Psoas muscle (tissue), 8 donors: ENCODE results near the gene SEC14L6. TPM values are rescaled to one million over a fixed set of nuclear protein-coding genes. Genes with fewer than 3 reads are reported as not detected.

Source experiments
- ATAC-seq, 4 donors: fragments of 200-7000 bp; cut with Tn5 transposase; one replicate each; pipeline ENCODE4 v1.9.1; 2020; ENCODE audit warnings: moderate library complexity in 3 of 4, mild to moderate bottlenecking in 2 of 4
- DNase-seq, 2 donors: peaks; one replicate each; pipeline ENCODE4 v3.0.0-alpha.2; 2020
- H3K27ac ChIP-seq: fragments of 200-600 bp; one replicate; pipeline ENCODE4 v1.8.0; 2022
- H3K27me3 ChIP-seq, 3 donors: fragments of 200-600 bp in 1 of 3; one replicate each; pipeline versions ENCODE4 v1.6.1 to v1.8.0; 2013 to 2022; ENCODE audit warnings: low read length in 2 of 3, mild to moderate bottlenecking in 2 of 3, moderate library complexity in 1 of 3; ENCODE audit not compliant: insufficient read depth in 3 of 3
- H3K36me3 ChIP-seq, 2 donors: fragments of 200-600 bp in 1 of 2; one replicate each; pipeline versions ENCODE4 v1.6.1 to v1.8.0; 2013 to 2022; ENCODE audit warnings: low read depth in 1 of 2, mild to moderate bottlenecking in 1 of 2, moderate library complexity in 1 of 2; ENCODE audit not compliant: insufficient read depth in 1 of 2
- H3K4me1 ChIP-seq: fragments of 200-600 bp; one replicate; pipeline ENCODE4 v1.8.0; 2022
- H3K4me3 ChIP-seq: fragments of 200-600 bp; one replicate; pipeline ENCODE4 v1.8.0; 2022; ENCODE audit warnings: mild to moderate bottlenecking
- H3K9me3 ChIP-seq: fragments of 200-600 bp; one replicate; pipeline ENCODE4 v1.8.0; 2022
- WGBS, 3 donors: extraction: QIAGEN DNeasy Blood & Tissue Kit; methylation state at CpG; one replicate each; pipeline versions ENCODE4 v1.1.6 to v1.1.7; 2013; 5-methylcytosine and 5-hydroxymethylcytosine counted together
- intact Hi-C, 2 donors: fragments of 100-400 bp; cut with DNase I; formaldehyde crosslinking; loops; one replicate each; pipeline versions ENCODE4 v1.11.0 to v1.14.2; 2022
- polyA plus RNA-seq, 3 donors: library from polyadenylated mRNA; stranded (reverse); fragments of 200-250 nt; gene quantifications; one replicate each; pipeline ENCODE4 v1.2.3, GENCODE V29; 2013
- total RNA-seq, 4 donors: library from RNA; stranded (reverse); fragmentation: NEBNext Ultra II Directional in 2 of 4; extraction: Animal tissue kit (Norgen Biotek cat#: 25700) in 2 of 4; gene quantifications; one replicate each; pipeline versions ENCODE4 v1.2.1 to v1.2.4, GENCODE V29; 2021 to 2023
- TF ChIP-seq, protein P1 (sequence below): fragments of 200-600 bp; IDR thresholded peaks from one replicate; pipeline ENCODE4 v1.8.0; 2022; ENCODE audit warnings: antibody characterized with exemption
- donor health status: healthy with polysubstance abuse.
- donor health status: DM: no; HTN: no; CAD: no; lungs with moderate emphysema.
- donor health status: Bipolar disorder and iron deficiency.
- donor health status: healthy.
- donor health status: DM: yes; HTN: yes; CAD: no.
- donor health status: DM: no; HTN: no; CAD: no.
- donor health status: DM: no; HTN: no; CAD: no.
- donor health status: DM: yes; HTN: yes; CAD: no.

SEC14L6 gene
- total and polyA plus RNA-seq, 7 donors, result not detected

DNA sequence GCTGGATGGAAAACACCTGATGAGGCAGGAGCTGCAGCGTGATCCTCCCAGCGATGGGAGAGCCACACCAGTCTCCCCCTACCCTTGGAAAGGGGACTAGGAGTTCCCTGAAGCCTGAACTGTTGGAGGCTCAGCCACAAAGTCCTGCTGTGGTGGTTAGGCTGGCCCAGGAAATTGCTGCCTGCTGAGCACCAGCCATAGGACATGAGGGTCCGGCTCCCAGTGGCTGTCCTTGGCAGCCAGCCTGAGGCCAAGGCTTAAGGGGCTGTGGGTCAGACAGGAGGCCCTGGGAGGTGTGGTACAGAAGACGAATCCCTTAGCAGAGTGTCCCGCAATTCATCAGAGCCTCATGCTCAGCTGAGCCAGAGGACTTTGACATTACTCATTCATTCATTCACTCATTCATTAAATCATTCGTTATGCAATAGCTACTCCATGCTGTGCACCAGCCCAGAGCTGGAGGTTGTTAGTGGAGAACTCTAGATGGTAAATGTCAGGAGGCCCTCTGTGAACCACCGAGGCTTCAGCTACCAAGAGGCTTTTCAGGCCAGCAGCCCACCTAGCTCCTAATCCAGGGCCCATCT is 26.6 kb downstream of the SEC14L6 start:
- ATAC-seq (no peak), DNase-seq (no peak)
- WGBS, 3 donors, result 77 to 80% (median 78%) methylated on average over 7 of the region's 7 CpGs
- no peaks in the 10 kb centered on the region for H3K27me3 ChIP-seq
- no peaks in the 10 kb centered on the region for H3K36me3 ChIP-seq
- H3K9me3 ChIP-seq, result no peaks in the 10 kb centered on the region
- intact Hi-C loops, result loop anchor here in 1 of 2 donors (10.0 kb wide), 1 partner anchor 55 kb away; the partner anchor contains the start of gene GAL3ST1
- TF ChIP-seq, protein P1, sequence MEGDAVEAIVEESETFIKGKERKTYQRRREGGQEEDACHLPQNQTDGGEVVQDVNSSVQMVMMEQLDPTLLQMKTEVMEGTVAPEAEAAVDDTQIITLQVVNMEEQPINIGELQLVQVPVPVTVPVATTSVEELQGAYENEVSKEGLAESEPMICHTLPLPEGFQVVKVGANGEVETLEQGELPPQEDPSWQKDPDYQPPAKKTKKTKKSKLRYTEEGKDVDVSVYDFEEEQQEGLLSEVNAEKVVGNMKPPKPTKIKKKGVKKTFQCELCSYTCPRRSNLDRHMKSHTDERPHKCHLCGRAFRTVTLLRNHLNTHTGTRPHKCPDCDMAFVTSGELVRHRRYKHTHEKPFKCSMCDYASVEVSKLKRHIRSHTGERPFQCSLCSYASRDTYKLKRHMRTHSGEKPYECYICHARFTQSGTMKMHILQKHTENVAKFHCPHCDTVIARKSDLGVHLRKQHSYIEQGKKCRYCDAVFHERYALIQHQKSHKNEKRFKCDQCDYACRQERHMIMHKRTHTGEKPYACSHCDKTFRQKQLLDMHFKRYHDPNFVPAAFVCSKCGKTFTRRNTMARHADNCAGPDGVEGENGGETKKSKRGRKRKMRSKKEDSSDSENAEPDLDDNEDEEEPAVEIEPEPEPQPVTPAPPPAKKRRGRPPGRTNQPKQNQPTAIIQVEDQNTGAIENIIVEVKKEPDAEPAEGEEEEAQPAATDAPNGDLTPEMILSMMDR, result no peak
- no peaks in the 10 kb centered on the region for H3K4me1 ChIP-seq
- H3K4me3 ChIP-seq, result no peak overlapping the region
- H3K27ac ChIP-seq, result no peak overlapping the region

DNA sequence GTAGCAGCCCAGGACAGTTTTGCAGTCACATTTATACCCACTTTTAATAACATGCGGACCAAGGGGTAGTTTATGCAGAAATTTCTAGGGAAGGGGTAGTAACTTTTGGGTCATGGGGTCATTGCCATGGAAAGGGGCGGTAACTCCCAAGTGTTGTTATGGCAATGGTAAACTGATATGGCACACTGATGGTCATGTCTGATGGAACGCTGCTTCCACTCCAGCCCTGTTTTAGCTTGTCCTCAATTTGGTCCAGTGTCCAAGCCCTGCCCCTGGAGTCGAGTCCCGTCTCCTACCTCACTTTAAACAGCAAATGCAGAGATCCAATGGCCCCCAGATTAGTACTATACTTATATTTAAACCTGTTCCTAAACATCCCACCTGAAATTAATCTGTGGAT is 29.8 kb downstream of the SEC14L6 start:
- Histone ChIP-seq H3K27ac (no peak overlapping the region), H3K27me3 (no peaks in the 10 kb centered on the region), H3K4me3 (no peak overlapping the region), H3K4me1 (no peaks in the 10 kb centered on the region), H3K9me3 (no peaks in the 10 kb centered on the region), H3K36me3 (no peaks in the 10 kb centered on the region)
- DNase-seq, result no peak
- ATAC-seq, result no peak
- intact Hi-C loops, result loop anchor here in 1 of 2 donors (10.0 kb wide), 1 partner anchor 58 kb away; the partner anchor contains the start of gene GAL3ST1
- TF ChIP-seq, protein P1, result no peak
- 56 to 69% (median 59%) methylated on average over 5 of the region's 5 CpGs for WGBS, 3 donors

GRCh38 chr22:30516273-30516672 is 30.3 kb downstream of the SEC14L6 start:
- Histone ChIP-seq H3K4me3 (no peak overlapping the region), H3K27me3 (no peaks in the 10 kb centered on the region), H3K9me3 (no peaks in the 10 kb centered on the region), H3K27ac (no peak overlapping the region), H3K4me1 (no peaks in the 10 kb centered on the region), H3K36me3 (no peaks in the 10 kb centered on the region)
- ATAC-seq (no peak), DNase-seq (no peak)
- intact Hi-C loops, result loop anchor here in 1 of 2 donors (10.0 kb wide), 1 partner anchor 59 kb away; the partner anchor contains the start of gene GAL3ST1
- WGBS, 3 donors, result 88 to 94% (median 94%) methylated on average over 6 of the region's 6 CpGs
- TF ChIP-seq, protein P1, result no peak

- Histone ChIP-seq H3K27ac (no peak overlapping the region), H3K36me3 (no peaks in the 10 kb centered on the region), H3K27me3 (peaks cover 0 to 3% (median 0%) of the 10 kb centered on the region in 3 donors), H3K4me3 (no peak overlapping the region), H3K9me3 (no peaks in the 10 kb centered on the region), H3K4me1 (no peaks in the 10 kb centered on the region)
- ATAC-seq (no peak), DNase-seq (no peak)
- intact Hi-C loops, result loop anchor here in 1 of 2 donors (10.0 kb wide), 1 partner anchor 61 kb away; the partner anchor contains the start of gene GAL3ST1
- WGBS, 3 donors, result 68 to 81% (median 81%) methylated on average over 4 of the region's 4 CpGs
- TF ChIP-seq, protein P1, result no peak
These were observed 32.3 kb downstream of the SEC14L6 start for GRCh38 chr22:30514252-30514651.

GRCh38 chr22:30513462-30513861 is 33.1 kb downstream of the SEC14L6 start:
- H3K9me3 ChIP-seq, result no peaks in the 10 kb centered on the region
- intact Hi-C loops, result loop anchor here in 1 of 2 donors (10.0 kb wide), 1 partner anchor 61 kb away; the partner anchor contains the start of gene GAL3ST1
- no peak overlapping the region for H3K4me3 ChIP-seq
- no peaks in the 10 kb centered on the region for H3K4me1 ChIP-seq
- TF ChIP-seq, protein P1, result no peak
- peaks cover 0 to 11% (median 0%) of the 10 kb centered on the region in 3 donors for H3K27me3 ChIP-seq
- no peak overlapping the region for H3K27ac ChIP-seq
- 88 to 94% (median 91%) methylated on average over 6 of the region's 6 CpGs for WGBS, 3 donors
- no peaks in the 10 kb centered on the region for H3K36me3 ChIP-seq
- ATAC-seq, result no peak
- no peak for DNase-seq
